B cell (primary cell): ENCODE measurements around the gene PAMR1.

ENCODE experiments used
- CTCF ChIP-seq: fragments of 200-600 bp; IDR thresholded peaks from one replicate; pipeline ENCODE4 v1.8.0; 2022; ENCODE audit warnings: antibody characterized with exemption, mild to moderate bottlenecking
- EZH2 ChIP-seq: IDR thresholded peaks from 2 replicates; pipeline ENCODE4 v1.6.1; 2012; ENCODE audit warnings: borderline replicate concordance, low read depth, mild to moderate bottlenecking, moderate library complexity, low read length; ENCODE audit not compliant: insufficient read depth, poor library complexity, severe bottlenecking

GRCh38 chr11:35541621-35542375, 16.4 kb upstream of the PAMR1 start:
- TF ChIP-seq CTCF (no peak), EZH2 (no peak)
